Measurements from ENCODE around the gene SNAP47.

SNAP47 gene

DNA sequence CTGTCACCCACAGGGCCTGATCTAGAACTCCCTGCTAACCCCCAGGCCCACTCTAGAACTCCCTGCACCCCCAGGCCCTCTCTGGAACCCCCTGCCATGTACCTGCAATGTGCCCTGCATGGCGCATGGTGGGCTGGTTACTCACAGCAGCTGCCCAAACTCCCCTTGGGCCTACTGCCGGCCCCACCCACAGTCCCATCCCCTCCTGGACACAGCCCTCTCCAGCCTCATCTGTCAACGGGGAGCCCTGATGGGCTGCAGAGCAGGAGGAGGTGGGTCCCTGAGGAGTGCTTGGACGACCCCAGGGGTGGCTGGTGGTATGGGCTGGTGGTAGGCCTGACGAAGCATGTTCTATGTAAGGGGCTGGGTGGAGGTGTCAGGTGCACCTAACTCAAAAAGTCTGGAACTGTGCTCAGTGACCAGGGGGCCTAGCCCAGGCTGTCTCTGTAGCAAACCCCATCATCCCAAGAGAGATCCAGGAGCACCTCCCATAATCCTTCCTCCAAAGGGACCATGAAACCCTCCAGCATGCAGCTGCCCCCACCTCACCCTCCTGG is 61.2 kb downstream of the SNAP47 start:
- TF ChIP-seq, protein P1, sequence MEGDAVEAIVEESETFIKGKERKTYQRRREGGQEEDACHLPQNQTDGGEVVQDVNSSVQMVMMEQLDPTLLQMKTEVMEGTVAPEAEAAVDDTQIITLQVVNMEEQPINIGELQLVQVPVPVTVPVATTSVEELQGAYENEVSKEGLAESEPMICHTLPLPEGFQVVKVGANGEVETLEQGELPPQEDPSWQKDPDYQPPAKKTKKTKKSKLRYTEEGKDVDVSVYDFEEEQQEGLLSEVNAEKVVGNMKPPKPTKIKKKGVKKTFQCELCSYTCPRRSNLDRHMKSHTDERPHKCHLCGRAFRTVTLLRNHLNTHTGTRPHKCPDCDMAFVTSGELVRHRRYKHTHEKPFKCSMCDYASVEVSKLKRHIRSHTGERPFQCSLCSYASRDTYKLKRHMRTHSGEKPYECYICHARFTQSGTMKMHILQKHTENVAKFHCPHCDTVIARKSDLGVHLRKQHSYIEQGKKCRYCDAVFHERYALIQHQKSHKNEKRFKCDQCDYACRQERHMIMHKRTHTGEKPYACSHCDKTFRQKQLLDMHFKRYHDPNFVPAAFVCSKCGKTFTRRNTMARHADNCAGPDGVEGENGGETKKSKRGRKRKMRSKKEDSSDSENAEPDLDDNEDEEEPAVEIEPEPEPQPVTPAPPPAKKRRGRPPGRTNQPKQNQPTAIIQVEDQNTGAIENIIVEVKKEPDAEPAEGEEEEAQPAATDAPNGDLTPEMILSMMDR (IDR thresholded peaks at IDR 0.05; ENCODE audit: insufficient read depth, missing control alignments): no peak
- FAIRE-seq (no peak), DNase-seq (ENCODE audit: insufficient read length, low spot score) (no peak)

DNA sequence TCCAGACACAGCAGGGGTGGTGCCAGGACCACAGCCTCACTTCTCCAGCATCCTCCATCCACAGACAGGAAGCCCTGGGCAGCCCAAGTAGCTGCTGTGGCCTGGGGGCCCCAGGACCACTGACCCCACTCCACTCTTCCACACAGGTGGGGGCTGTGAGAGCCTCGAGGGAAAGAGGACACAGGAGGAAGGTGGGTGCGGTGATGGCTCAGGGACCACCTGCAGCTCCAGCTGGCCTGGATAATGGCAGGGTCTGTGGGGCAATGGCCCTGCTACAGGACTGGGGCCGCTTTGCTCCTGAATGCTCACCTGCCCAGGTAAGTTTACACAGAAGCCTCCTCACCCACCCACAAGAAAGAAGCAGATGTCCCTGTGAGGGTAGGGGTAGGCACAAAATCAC is 61.9 kb downstream of the SNAP47 start:
- TF ChIP-seq, protein P1 (IDR thresholded peaks at IDR 0.05; ENCODE audit: insufficient read depth, missing control alignments): no peak
- no peak for DNase-seq (ENCODE audit: insufficient read length, low spot score)
- no peak for FAIRE-seq

DNA sequence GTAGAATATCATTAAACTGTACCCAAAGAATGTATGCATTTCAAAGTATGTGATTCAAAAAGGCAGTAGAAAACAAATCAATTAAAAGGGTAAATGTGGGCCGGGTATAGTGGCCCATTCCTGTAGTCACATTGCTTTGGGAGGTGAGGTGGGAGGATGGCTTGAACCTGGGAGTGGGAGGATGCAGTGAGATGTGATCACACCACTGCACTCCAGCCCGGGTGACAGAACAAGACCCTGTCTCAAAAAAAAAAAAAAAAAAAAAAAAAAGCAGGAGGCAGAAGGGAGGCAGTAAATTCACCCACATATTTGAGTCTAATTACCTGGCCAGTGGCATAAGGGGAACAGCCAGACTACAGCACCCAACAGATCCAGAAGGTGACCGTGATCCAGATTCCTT is 62.4 kb downstream of the SNAP47 start:
- FAIRE-seq: no peak
- no peak for DNase-seq (ENCODE audit: insufficient read length, low spot score)
- TF ChIP-seq, protein P1 (IDR thresholded peaks at IDR 0.05; ENCODE audit: insufficient read depth, missing control alignments): no peak

DNA sequence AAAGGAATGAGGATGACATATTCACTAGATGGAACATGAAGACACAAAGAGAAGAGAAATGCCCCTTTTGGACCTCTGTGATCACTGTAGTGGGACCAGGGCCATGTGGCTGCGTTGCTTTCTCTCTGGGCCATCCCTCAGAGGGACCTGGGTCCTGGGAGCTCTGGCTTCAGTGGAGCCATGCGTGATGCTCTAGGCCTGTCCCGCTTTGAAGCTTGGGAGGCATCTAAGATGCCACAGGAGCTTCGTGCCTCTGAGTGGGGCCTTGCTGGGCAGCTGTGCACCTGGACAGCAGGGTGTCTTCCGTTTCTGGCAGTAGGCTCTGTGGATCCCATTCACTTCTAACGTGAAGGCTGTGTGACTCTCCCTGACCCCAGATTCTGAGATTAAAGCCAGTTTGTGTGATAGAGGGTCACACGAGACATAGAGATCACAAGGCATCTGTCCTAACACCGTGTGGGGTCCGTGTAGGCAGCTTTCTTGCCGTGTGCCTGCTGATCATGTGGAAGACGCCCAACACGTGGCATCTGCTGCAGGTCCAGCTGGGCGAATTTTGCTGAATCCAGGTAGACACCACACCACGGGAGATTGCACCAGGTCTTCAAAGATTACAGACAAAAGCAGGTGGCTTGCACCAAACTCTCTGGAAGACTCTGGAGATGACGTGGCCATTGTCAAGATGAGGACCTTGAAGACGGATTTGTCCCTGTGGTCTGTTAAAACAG is 63.0 kb downstream of the SNAP47 start:
- FAIRE-seq (no peak), DNase-seq (ENCODE audit: insufficient read length, low spot score) (no peak)
- TF ChIP-seq, protein P1 (IDR thresholded peaks at IDR 0.05; ENCODE audit: insufficient read depth, missing control alignments): no peak

DNA sequence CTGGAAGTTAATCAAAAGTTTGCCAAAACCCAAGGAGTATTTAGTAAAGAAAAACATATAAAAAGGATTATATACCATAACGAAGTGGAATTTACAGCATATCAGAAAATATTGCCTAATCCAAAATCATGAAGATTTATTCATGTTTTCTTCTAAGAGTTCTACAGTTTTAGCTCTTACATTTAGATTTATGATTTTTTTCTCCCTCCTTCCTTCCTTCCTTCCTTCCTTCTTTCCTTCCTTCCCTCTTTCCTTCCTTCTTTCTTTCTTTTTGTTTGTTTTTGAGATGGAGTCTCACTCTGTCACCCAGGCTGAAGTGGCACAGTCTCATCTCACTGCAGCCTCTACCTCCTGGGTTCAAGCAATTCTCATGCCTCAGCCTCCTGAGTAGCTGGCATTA is 64.5 kb downstream of the SNAP47 start:
- no peak for FAIRE-seq
- TF ChIP-seq, protein P1 (IDR thresholded peaks at IDR 0.05; ENCODE audit: insufficient read depth, missing control alignments): no peak
- no peak for DNase-seq (ENCODE audit: insufficient read length, low spot score)

DNA sequence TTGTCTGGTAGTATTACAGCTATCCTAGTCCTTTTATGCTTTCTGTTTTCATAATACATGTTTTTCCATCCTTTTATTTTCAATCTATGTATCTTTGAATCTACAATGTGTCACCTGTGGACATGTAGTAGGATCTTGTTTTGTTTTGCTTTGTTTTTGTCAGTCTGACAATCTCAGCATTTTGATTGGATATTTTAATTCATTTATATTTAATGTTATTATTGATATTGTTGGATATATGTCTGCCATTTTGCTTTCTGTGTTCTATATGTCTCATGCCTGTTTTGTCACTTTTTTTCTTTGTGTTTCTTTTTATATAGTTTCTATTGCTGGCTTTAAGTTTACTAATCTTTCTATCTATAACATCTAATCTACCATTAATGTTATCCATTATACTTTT is 68.7 kb downstream of the SNAP47 start:
- DNase-seq (ENCODE audit: insufficient read length, low spot score) (no peak), FAIRE-seq (no peak)
- TF ChIP-seq, protein P1 (IDR thresholded peaks at IDR 0.05; ENCODE audit: insufficient read depth, missing control alignments): no peak

DNA sequence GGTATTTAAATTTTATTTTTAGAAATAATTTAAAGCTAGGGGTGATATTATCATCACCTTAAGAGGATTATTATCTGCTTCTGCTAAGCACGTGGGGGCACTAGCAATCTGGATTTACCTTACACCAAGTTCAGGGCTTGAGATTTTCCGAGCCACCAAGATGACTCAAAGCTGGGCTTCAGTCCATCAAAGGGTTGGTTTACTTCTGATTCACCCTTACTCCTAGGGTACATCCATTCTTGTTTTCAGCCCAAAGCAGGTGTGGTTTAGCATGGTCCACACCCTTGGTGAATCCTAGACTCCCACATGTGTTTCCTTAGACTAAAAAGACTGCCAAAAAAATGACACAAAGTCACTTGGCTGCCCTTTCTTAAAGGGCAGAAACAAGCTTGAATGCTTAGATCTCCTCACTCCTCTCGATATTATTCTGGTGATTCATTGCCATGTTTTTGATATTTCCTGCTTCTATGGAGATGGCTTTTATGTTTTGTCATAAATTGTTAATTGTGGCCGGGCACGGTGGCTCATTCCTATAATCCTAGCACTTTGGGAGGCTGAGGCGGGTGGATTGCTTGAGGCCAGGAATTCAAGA is 70.5 kb downstream of the SNAP47 start:
- TF ChIP-seq, protein P1 (IDR thresholded peaks at IDR 0.05; ENCODE audit: insufficient read depth, missing control alignments): no peak

More for the DNA sequence above, 70.5 kb downstream of the SNAP47 start:
- no peak for DNase-seq (ENCODE audit: insufficient read length, low spot score)
- no peak for FAIRE-seq
